SIG-M5 (cell line): ENCODE results near the gene CDC42EP2.

Experiments used
- DNase-seq: peaks from one replicate; lab custom pipeline; 2025; lab: John Stamatoyannopoulos, UW

The CDC42EP2 gene

GRCh38 chr11:65356394-65356972 is 41.8 kb downstream of the CDC42EP2 start:
- DNase-seq = no peak

DNA sequence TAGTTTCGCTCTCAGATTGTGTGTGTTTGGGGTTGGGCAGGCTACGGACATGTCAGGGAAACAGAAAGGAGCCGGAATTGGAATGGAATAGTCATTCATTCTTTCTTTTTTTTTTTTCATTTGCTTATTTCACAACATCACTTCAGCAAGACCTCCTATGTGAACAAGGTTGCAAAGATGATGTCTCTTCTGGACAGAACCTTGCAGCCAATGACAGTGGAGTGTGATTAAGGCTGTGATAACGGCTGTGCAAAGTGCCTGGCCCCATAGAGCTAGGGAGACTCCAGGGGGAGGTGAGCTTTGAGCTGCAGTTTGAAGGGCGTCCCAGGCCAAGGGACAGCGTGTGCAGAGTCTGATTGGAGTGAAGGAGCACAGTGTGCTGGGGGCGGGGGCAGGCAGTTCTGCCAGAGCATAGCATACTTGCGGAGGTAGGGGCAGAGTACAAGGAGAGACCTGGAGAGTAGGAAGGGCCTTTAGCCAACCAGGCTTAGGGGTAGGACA is 43.2 kb downstream of the CDC42EP2 start:
- no peak for DNase-seq

DNA sequence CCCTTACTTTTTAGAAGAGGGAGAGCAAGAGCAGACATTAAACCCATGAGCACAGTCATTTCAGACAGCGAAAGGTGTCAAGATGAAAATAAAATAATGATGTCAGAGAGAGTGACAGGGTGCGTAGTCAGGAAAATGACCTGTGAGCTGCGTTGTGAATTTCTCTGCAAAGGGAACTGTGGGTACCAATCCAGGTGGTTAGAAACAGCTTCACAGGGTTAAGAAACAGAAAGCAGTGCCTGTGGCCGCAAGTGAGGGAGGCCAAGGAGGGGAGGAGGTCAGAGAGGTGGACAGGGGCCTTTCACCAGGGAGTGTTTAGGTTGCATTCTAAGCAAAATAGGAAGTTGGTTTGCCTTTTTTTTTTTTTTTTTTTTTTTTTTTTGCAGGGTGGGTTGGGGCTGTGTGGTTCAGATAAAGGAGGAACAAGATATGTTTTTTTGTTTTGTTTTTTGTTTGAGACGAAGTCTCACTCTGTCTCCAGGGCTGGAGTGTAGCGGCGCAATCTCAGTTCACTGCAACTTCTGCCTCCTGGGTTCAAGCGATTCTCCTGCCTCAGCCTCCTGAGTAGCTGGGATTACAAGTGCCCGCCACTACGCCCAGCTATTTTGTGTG is 47.8 kb downstream of the CDC42EP2 start:
- no peak for DNase-seq

DNA sequence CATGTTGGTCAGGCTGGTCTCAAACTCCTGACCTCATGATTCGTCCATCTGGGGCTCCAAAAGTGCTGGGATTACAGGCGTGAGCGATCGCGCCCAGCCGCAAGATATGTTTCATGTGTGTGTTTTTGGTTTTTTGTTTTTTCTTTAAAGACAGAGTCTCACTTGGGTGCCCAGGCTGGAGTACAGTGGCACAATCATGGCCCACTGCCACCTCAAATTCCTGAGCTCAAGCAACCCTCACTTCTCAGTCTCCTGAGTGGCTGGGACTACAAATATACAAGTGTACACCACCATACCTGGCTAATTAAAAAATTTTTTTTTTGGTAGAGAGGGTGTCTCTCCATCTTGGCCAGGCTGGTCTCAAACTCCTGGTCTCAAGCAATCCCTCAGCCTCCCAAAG is 48.3 kb downstream of the CDC42EP2 start:
- no peak for DNase-seq

GRCh38 chr11:65363770-65364169 is 49.1 kb downstream of the CDC42EP2 start:
- DNase-seq = no peak

DNA sequence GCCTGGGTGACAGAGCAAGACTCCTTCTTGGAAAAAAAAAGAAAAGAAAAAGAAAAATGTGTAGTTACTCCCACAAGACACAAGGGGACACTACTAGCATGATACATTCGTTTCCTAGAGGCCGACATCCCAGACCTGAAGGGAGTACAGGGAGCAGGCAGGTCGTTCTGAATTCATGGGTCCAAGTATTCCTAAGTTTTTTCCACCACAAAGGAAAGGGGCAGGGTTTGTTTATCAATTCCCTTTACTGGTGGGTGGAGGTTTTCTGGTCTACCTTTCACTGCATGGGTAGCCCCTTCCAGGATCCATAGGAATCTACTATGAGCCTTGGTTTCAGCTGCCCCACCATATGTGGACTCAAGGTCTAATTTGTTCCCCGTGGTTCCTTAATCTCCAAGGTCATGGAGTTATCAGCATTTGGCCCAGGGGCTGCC is 51.7 kb downstream of the CDC42EP2 start:
- DNase-seq = peak; percentile 15

DNA sequence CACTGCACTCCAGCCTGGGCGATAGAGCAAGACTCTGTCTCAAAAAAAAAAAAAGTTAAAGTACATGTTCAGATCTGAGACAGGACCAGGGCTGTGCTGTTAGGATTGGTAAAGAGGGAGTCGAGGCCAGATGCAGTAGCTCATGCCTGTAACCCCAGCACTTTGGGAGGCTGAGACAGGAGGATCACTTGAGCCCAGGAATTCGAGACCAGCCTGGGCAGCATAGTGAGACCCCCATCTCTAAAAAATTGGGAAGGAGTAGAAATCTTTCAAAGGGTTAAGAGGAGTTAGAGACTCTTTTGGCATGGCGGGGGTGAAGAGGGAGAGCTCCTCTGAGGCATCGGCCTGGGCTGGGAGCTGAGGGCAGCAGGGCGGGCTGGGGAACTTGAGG is 56.0 kb downstream of the CDC42EP2 start:
- DNase-seq = no peak
